OCI-LY1 (cell line): ENCODE results near the gene IL20RB.

ENCODE experiments used
- H2AFZ ChIP-seq: fragments of 200-600 bp; sonication (generic), shearing (Covaris generic); 2 replicates; pipeline ENCODE4 v1.6.0; 2014; ENCODE audit warnings: antibody characterized with exemption, mild to moderate bottlenecking, low read length
- H3F3A ChIP-seq: fragments of 200-600 bp; sonication (generic), shearing (Covaris generic); 2 replicates; pipeline ENCODE4 v1.6.0; 2014; ENCODE audit warnings: mild to moderate bottlenecking, antibody characterized with exemption, low read length, moderate library complexity; ENCODE audit not compliant: insufficient read depth
- H3K27ac ChIP-seq: fragments of 200-600 bp; sonication (generic); 2 replicates; pipeline ENCODE4 v1.5.1; 2014; ENCODE audit warnings: low read length, mixed run types, mild to moderate bottlenecking, low read depth; ENCODE audit not compliant: poor library complexity, severe bottlenecking
- H3K27me3 ChIP-seq: fragments of 200-600 bp; sonication (generic); 2 replicates; pipeline ENCODE4 v1.6.0; 2014; ENCODE audit warnings: antibody characterized with exemption, mild to moderate bottlenecking, low read length, moderate library complexity; ENCODE audit not compliant: insufficient read depth
- H3K36me3 ChIP-seq: fragments of 200-600 bp; sonication (generic); 2 replicates; pipeline ENCODE4 v1.6.1; 2014; ENCODE audit warnings: mild to moderate bottlenecking, antibody characterized with exemption, low read length, moderate library complexity, mixed read lengths; ENCODE audit not compliant: insufficient read depth
- H3K4me1 ChIP-seq: fragments of 200-600 bp; sonication (generic); 2 replicates; pipeline ENCODE4 v1.5.1; 2014; ENCODE audit warnings: mild to moderate bottlenecking, low read length, moderate library complexity; ENCODE audit not compliant: insufficient read depth, severe bottlenecking
- H3K4me2 ChIP-seq: fragments of 200-600 bp; sonication (generic), shearing (Covaris generic); 2 replicates; pipeline ENCODE4 v1.6.1; 2014; ENCODE audit warnings: low read length
- H3K4me3 ChIP-seq: fragments of 200-600 bp; sonication (generic); 2 replicates; pipeline ENCODE4 v1.5.1; 2014; ENCODE audit warnings: low read length, low read depth, mild to moderate bottlenecking, mixed read lengths; ENCODE audit not compliant: poor library complexity, severe bottlenecking
- H3K79me2 ChIP-seq: fragments of 200-600 bp; shearing (Covaris generic); 2 replicates; pipeline ENCODE4 v1.6.1; 2016; ENCODE audit warnings: mixed run types, low read length, mixed read lengths; ENCODE audit not compliant: insufficient read depth
- H3K9ac ChIP-seq: fragments of 200-600 bp; sonication (generic), shearing (Covaris generic); 2 replicates; pipeline ENCODE4 v1.6.1; 2014; ENCODE audit warnings: mild to moderate bottlenecking, low read length, mixed read lengths
- H3K9me2 ChIP-seq: fragments of 200-600 bp; sonication (generic), shearing (Covaris generic); 2 replicates; pipeline ENCODE4 v1.6.1; 2014; ENCODE audit warnings: low read depth, mild to moderate bottlenecking, low read length, mixed read lengths
- H3K9me3 ChIP-seq: fragments of 200-600 bp; shearing (Covaris generic); 2 replicates; pipeline ENCODE4 v1.6.1; 2014; ENCODE audit warnings: low read length, mixed read lengths
- H4K20me1 ChIP-seq: fragments of 200-600 bp; sonication (generic), shearing (Covaris generic); 2 replicates; pipeline ENCODE4 v1.6.0; 2016; ENCODE audit warnings: mild to moderate bottlenecking, low read length; ENCODE audit not compliant: insufficient read depth
- EZH2 ChIP-seq: fragments of 200-600 bp; sonication (generic), shearing (Covaris generic); IDR thresholded peaks from 2 replicates; pipeline ENCODE4 v1.8.0; 2017; ENCODE audit warnings: borderline replicate concordance, mixed run types, mild to moderate bottlenecking, antibody characterized with exemption, low read length, moderate library complexity, mixed read lengths
- TF ChIP-seq, protein P1 (sequence below): fragments of 200-600 bp; sonication (generic), shearing (Covaris generic); IDR thresholded peaks from 2 replicates; pipeline ENCODE4 v1.5.1; 2017; ENCODE audit warnings: mild to moderate bottlenecking, antibody characterized with exemption, low read length, moderate library complexity, mixed read lengths

Gene IL20RB

GRCh38 chr3:136946978-136947377 lies 10.8 kb upstream of the IL20RB start:
- Histone ChIP-seq H2AFZ (no peak overlapping the region), H3K4me1 (peaks cover 35% of the 10 kb centered on the region), H3K9ac (no peak overlapping the region), H3K27me3 (no peaks in the 10 kb centered on the region), H3K9me3 (peaks cover 4% of the 10 kb centered on the region; the same call in 1 of the 2 replicates), H3K4me2 (no peak overlapping the region), H3F3A (no peaks in the 10 kb centered on the region; the same call in 1 of the 2 replicates), H3K9me2 (no peaks in the 10 kb centered on the region), H4K20me1 (no peaks in the 10 kb centered on the region), H3K36me3 (peaks cover 47% of the 10 kb centered on the region), H3K4me3 (no peak overlapping the region), H3K79me2 (no peaks in the 10 kb centered on the region), H3K27ac (no peak overlapping the region)
- TF ChIP-seq, protein P1, sequence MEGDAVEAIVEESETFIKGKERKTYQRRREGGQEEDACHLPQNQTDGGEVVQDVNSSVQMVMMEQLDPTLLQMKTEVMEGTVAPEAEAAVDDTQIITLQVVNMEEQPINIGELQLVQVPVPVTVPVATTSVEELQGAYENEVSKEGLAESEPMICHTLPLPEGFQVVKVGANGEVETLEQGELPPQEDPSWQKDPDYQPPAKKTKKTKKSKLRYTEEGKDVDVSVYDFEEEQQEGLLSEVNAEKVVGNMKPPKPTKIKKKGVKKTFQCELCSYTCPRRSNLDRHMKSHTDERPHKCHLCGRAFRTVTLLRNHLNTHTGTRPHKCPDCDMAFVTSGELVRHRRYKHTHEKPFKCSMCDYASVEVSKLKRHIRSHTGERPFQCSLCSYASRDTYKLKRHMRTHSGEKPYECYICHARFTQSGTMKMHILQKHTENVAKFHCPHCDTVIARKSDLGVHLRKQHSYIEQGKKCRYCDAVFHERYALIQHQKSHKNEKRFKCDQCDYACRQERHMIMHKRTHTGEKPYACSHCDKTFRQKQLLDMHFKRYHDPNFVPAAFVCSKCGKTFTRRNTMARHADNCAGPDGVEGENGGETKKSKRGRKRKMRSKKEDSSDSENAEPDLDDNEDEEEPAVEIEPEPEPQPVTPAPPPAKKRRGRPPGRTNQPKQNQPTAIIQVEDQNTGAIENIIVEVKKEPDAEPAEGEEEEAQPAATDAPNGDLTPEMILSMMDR = no peak
- TF ChIP-seq EZH2 = no peak

GRCh38 chr3:136947477-136947876 lies 10.3 kb upstream of the IL20RB start:
- Histone ChIP-seq H3K9ac (no peak overlapping the region), H3K9me2 (no peaks in the 10 kb centered on the region), H3F3A (no peaks in the 10 kb centered on the region; the same call in 1 of the 2 replicates), H3K4me2 (no peak overlapping the region), H4K20me1 (no peaks in the 10 kb centered on the region), H3K4me3 (no peak overlapping the region), H3K36me3 (peaks cover 47% of the 10 kb centered on the region), H2AFZ (no peak overlapping the region), H3K27ac (peak overlapping the region; percentile 0), H3K79me2 (no peaks in the 10 kb centered on the region), H3K9me3 (peaks cover 4% of the 10 kb centered on the region; the same call in 1 of the 2 replicates), H3K4me1 (peaks cover 31% of the 10 kb centered on the region), H3K27me3 (no peaks in the 10 kb centered on the region)
- TF ChIP-seq EZH2 = no peak
- TF ChIP-seq, protein P1 = no peak

GRCh38 chr3:136949146-136949545 lies 8.6 kb upstream of the IL20RB start:
- H3K27me3 ChIP-seq = no peaks in the 10 kb centered on the region
- H3K27ac ChIP-seq = no peak overlapping the region
- H3K79me2 ChIP-seq = no peaks in the 10 kb centered on the region
- H3K36me3 ChIP-seq = peaks cover 42% of the 10 kb centered on the region
- H3K9me3 ChIP-seq = peaks cover 4% of the 10 kb centered on the region; the same call in 1 of the 2 replicates
- no peaks in the 10 kb centered on the region; the same call in 1 of the 2 replicates for H3F3A ChIP-seq
- no peaks in the 10 kb centered on the region for H4K20me1 ChIP-seq
- H3K4me1 ChIP-seq = peaks cover 31% of the 10 kb centered on the region
- H3K4me3 ChIP-seq = no peak overlapping the region
- TF ChIP-seq, protein P1 = no peak
- no peak for TF ChIP-seq EZH2
- H3K9me2 ChIP-seq = no peaks in the 10 kb centered on the region
- no peak overlapping the region for H3K4me2 ChIP-seq
- no peak overlapping the region for H2AFZ ChIP-seq
- no peak overlapping the region for H3K9ac ChIP-seq
